ENCODE results near the gene FGR. TPM values are rescaled to one million over a fixed set of nuclear protein-coding genes. Genes with fewer than 3 reads are reported as not detected.

FGR gene
- total and polyA plus RNA-seq, 2 experiments from 2014 or later: 0.53 to 0.56 TPM

- no peak overlapping the region for H3K27ac Mint-ChIP-seq
- H3K4me1 ChIP-seq (ENCODE audit: insufficient read depth): peaks cover 28% of the 10 kb centered on the region
- peak overlapping the region; percentile 81 for H3K4me2 ChIP-seq
- peaks cover 8% of the 10 kb centered on the region; the same call in 1 of the 2 replicates for H3K27me3 ChIP-seq (ENCODE audit: insufficient read depth)
- peak overlapping the region; percentile 61 for H3K4me3 ChIP-seq
- H3K4me3 Mint-ChIP-seq: peak overlapping the region; percentile 62
- H3K36me3 ChIP-seq (ENCODE audit: insufficient read depth): no peaks in the 10 kb centered on the region
- H3F3A ChIP-seq (replicated peaks; ENCODE audit: low read depth): 0 out of 2 replicates have a peak, but pooled peaks cover 19% of the 10 kb centered on the region
- peak; percentile 96 for DNase-seq (ENCODE audit: low spot score)
- peaks cover 18% of the 10 kb centered on the region for H3K27me3 Mint-ChIP-seq (ENCODE audit: insufficient read depth, low read depth, poor library complexity)
- H3K27ac ChIP-seq (ENCODE audit: low read depth): no peak overlapping the region
- H3K9me2 ChIP-seq (ENCODE audit: insufficient read depth): no peaks in the 10 kb centered on the region
- H3K9me3 Mint-ChIP-seq: no peaks in the 10 kb centered on the region
- TF ChIP-seq REST (IDR thresholded peaks at IDR 0.05; ENCODE audit: unreplicated experiment): no peak
- no peak for TF ChIP-seq ZNF331 (CRISPR knock-in tag; IDR thresholded peaks at IDR 0.05; ENCODE audit: low read depth)
- no peak for TF ChIP-seq EZH2 (IDR thresholded peaks at IDR 0.05; ENCODE audit: low read depth, unreplicated experiment)
- no peak for TF ChIP-seq EZH2phosphoT487 (IDR thresholded peaks at IDR 0.05; ENCODE audit: unreplicated experiment)
- peak; percentile 88 for TF ChIP-seq CREB1 (CRISPR knock-in tag; IDR thresholded peaks at IDR 0.05; ENCODE audit: low read depth)
- TF ChIP-seq ZNF462 (CRISPR knock-in tag; IDR thresholded peaks at IDR 0.05): no peak
- TF ChIP-seq POLR2AphosphoS5 (IDR thresholded peaks at IDR 0.05; ENCODE audit: low read depth): peak; percentile 67
- peaks cover 46% of the 10 kb centered on the region for H3K4me1 Mint-ChIP-seq
- no peaks in the 10 kb centered on the region for H3K79me2 ChIP-seq (replicated peaks; ENCODE audit: insufficient read depth)
- H4K20me1 ChIP-seq (replicated peaks; ENCODE audit: insufficient read depth): no peaks in the 10 kb centered on the region
- H2AFZ ChIP-seq: peak overlapping the region; percentile 72; the same call in 1 of the 2 replicates
- ATAC-seq: peak; percentile 65
- no peaks in the 10 kb centered on the region; the same call in 2 of the 3 replicates for H3K36me3 Mint-ChIP-seq (ENCODE audit: low read depth)
Observed at GRCh38 chr1:27659497-27660299, 24.7 kb upstream of the FGR start.

Measured in GM23338 (cell line).